ENCODE data around the gene SLC5A2.

DNA sequence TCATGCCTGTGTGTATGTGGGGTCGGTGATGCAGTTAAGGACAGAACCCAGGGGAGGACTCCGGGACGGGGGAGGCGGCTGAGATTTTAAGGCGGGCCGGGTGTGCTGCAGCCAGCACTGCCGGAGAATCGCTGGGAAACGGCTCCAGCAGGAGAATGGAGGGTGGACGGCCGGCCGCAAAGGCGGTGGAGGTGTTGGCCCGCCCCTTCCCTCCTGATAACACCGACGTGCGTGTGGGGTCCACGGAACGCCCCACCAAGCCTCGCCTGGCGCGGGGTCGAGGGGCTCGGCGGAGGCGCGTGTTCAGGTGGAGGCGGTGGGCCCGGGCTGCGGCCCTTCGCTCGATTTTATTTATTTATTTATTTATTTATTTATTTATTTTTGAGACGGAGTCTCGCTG, 41.0 kb upstream of the SLC5A2 start:
- TF ChIP-seq, protein P1, sequence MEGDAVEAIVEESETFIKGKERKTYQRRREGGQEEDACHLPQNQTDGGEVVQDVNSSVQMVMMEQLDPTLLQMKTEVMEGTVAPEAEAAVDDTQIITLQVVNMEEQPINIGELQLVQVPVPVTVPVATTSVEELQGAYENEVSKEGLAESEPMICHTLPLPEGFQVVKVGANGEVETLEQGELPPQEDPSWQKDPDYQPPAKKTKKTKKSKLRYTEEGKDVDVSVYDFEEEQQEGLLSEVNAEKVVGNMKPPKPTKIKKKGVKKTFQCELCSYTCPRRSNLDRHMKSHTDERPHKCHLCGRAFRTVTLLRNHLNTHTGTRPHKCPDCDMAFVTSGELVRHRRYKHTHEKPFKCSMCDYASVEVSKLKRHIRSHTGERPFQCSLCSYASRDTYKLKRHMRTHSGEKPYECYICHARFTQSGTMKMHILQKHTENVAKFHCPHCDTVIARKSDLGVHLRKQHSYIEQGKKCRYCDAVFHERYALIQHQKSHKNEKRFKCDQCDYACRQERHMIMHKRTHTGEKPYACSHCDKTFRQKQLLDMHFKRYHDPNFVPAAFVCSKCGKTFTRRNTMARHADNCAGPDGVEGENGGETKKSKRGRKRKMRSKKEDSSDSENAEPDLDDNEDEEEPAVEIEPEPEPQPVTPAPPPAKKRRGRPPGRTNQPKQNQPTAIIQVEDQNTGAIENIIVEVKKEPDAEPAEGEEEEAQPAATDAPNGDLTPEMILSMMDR (conservative IDR thresholded peaks at IDR 0.05), result no peak
- no peak for TF ChIP-seq EZH2 (IDR thresholded peaks at IDR 0.05; ENCODE audit: low read depth)

Measured in PC-9 (cell line).